Measurements from ENCODE around the gene LHFPL2.

Gene LHFPL2

GRCh38 chr5:78640662-78641474 is 7.7 kb downstream of the LHFPL2 start:
- Histone ChIP-seq H3K79me2 (ENCODE audit: control insufficient read depth, insufficient read depth, low read length, unreplicated experiment) (peaks cover 78% of the 10 kb centered on the region), H3K36me3 (ENCODE audit: insufficient read depth, low read length) (no peaks in the 10 kb centered on the region), H2AFZ (ENCODE audit: low read length, unreplicated experiment) (no peak overlapping the region), H3K4me1 (ENCODE audit: control insufficient read depth, insufficient read depth, low read length, unreplicated experiment) (peaks cover 37% of the 10 kb centered on the region), H3K27ac (ENCODE audit: low read depth, low read length) (peak overlapping the region; percentile 70; the same call in 1 of the 2 replicates), H3K27me3 (ENCODE audit: insufficient read depth, low read length) (no peaks in the 10 kb centered on the region), H3K4me3 (ENCODE audit: low read depth, low read length) (no peak overlapping the region)

GRCh38 chr5:78639791-78640190 is 8.8 kb downstream of the LHFPL2 start:
- H3K27ac ChIP-seq (ENCODE audit: low read depth, low read length), result peak overlapping the region; percentile 70; the same call in 1 of the 2 replicates
- H3K79me2 ChIP-seq (ENCODE audit: control insufficient read depth, insufficient read depth, low read length, unreplicated experiment), result peaks cover 76% of the 10 kb centered on the region
- H2AFZ ChIP-seq (ENCODE audit: low read length, unreplicated experiment), result no peak overlapping the region
- H3K4me3 ChIP-seq (ENCODE audit: low read depth, low read length), result no peak overlapping the region
- H3K36me3 ChIP-seq (ENCODE audit: insufficient read depth, low read length), result no peaks in the 10 kb centered on the region
- peaks cover 36% of the 10 kb centered on the region for H3K4me1 ChIP-seq (ENCODE audit: control insufficient read depth, insufficient read depth, low read length, unreplicated experiment)
- no peaks in the 10 kb centered on the region for H3K27me3 ChIP-seq (ENCODE audit: insufficient read depth, low read length)

- Histone ChIP-seq H3K4me3 (ENCODE audit: low read depth, low read length) (no peak overlapping the region), H3K4me1 (ENCODE audit: control insufficient read depth, insufficient read depth, low read length, unreplicated experiment) (peaks cover 36% of the 10 kb centered on the region), H3K27me3 (ENCODE audit: insufficient read depth, low read length) (no peaks in the 10 kb centered on the region), H3K79me2 (ENCODE audit: control insufficient read depth, insufficient read depth, low read length, unreplicated experiment) (peaks cover 76% of the 10 kb centered on the region), H3K27ac (ENCODE audit: low read depth, low read length) (peak overlapping the region; percentile 70), H2AFZ (ENCODE audit: low read length, unreplicated experiment) (no peak overlapping the region), H3K36me3 (ENCODE audit: insufficient read depth, low read length) (no peaks in the 10 kb centered on the region)
Observed at GRCh38 chr5:78638973-78639669, 9.5 kb downstream of the LHFPL2 start.

GRCh38 chr5:78638423-78638822 is 10.1 kb downstream of the LHFPL2 start:
- no peak overlapping the region for H3K4me3 ChIP-seq (ENCODE audit: low read depth, low read length)

GRCh38 chr5:78637468-78637867 is 11.1 kb downstream of the LHFPL2 start:
- no peaks in the 10 kb centered on the region for H3K27me3 ChIP-seq (ENCODE audit: insufficient read depth, low read length)
- H3K27ac ChIP-seq (ENCODE audit: low read depth, low read length), result no peak overlapping the region
- peaks cover 75% of the 10 kb centered on the region for H3K79me2 ChIP-seq (ENCODE audit: control insufficient read depth, insufficient read depth, low read length, unreplicated experiment)
- no peak overlapping the region for H3K4me3 ChIP-seq (ENCODE audit: low read depth, low read length)
- peaks cover 36% of the 10 kb centered on the region for H3K4me1 ChIP-seq (ENCODE audit: control insufficient read depth, insufficient read depth, low read length, unreplicated experiment)
- H2AFZ ChIP-seq (ENCODE audit: low read length, unreplicated experiment), result no peak overlapping the region
- H3K36me3 ChIP-seq (ENCODE audit: insufficient read depth, low read length), result peaks cover 4% of the 10 kb centered on the region; the same call in 1 of the 2 replicates

More at GRCh38 chr5:78638423-78638822, 10.1 kb downstream of the LHFPL2 start:
- Histone ChIP-seq H2AFZ (ENCODE audit: low read length, unreplicated experiment) (no peak overlapping the region), H3K4me1 (ENCODE audit: control insufficient read depth, insufficient read depth, low read length, unreplicated experiment) (peaks cover 36% of the 10 kb centered on the region), H3K27me3 (ENCODE audit: insufficient read depth, low read length) (no peaks in the 10 kb centered on the region), H3K79me2 (ENCODE audit: control insufficient read depth, insufficient read depth, low read length, unreplicated experiment) (peaks cover 79% of the 10 kb centered on the region), H3K27ac (ENCODE audit: low read depth, low read length) (peak overlapping the region; percentile 70), H3K36me3 (ENCODE audit: insufficient read depth, low read length) (no peaks in the 10 kb centered on the region)

- H3K27me3 ChIP-seq (ENCODE audit: insufficient read depth, low read length), result no peaks in the 10 kb centered on the region
- H3K4me1 ChIP-seq (ENCODE audit: control insufficient read depth, insufficient read depth, low read length, unreplicated experiment), result peaks cover 36% of the 10 kb centered on the region
- no peak overlapping the region for H3K4me3 ChIP-seq (ENCODE audit: low read depth, low read length)
- peaks cover 7% of the 10 kb centered on the region; the same call in 1 of the 2 replicates for H3K36me3 ChIP-seq (ENCODE audit: insufficient read depth, low read length)
- H3K79me2 ChIP-seq (ENCODE audit: control insufficient read depth, insufficient read depth, low read length, unreplicated experiment), result peaks cover 71% of the 10 kb centered on the region
- no peak overlapping the region for H2AFZ ChIP-seq (ENCODE audit: low read length, unreplicated experiment)
- no peak overlapping the region for H3K27ac ChIP-seq (ENCODE audit: low read depth, low read length)
Observed at GRCh38 chr5:78636682-78637081, 11.9 kb downstream of the LHFPL2 start.

GRCh38 chr5:78634634-78635033 is 13.9 kb downstream of the LHFPL2 start:
- H3K27me3 ChIP-seq (ENCODE audit: insufficient read depth, low read length), result no peaks in the 10 kb centered on the region
- no peak overlapping the region for H3K4me3 ChIP-seq (ENCODE audit: low read depth, low read length)
- peaks cover 55% of the 10 kb centered on the region for H3K79me2 ChIP-seq (ENCODE audit: control insufficient read depth, insufficient read depth, low read length, unreplicated experiment)
- H3K4me1 ChIP-seq (ENCODE audit: control insufficient read depth, insufficient read depth, low read length, unreplicated experiment), result peaks cover 18% of the 10 kb centered on the region
- peaks cover 12% of the 10 kb centered on the region; the same call in 1 of the 2 replicates for H3K36me3 ChIP-seq (ENCODE audit: insufficient read depth, low read length)
- no peak overlapping the region for H3K27ac ChIP-seq (ENCODE audit: low read depth, low read length)
- no peak overlapping the region for H2AFZ ChIP-seq (ENCODE audit: low read length, unreplicated experiment)

- Histone ChIP-seq H3K4me3 (ENCODE audit: low read depth, low read length) (no peak overlapping the region), H3K36me3 (ENCODE audit: insufficient read depth, low read length) (peaks cover 12% of the 10 kb centered on the region; the same call in 1 of the 2 replicates), H3K27me3 (ENCODE audit: insufficient read depth, low read length) (no peaks in the 10 kb centered on the region), H3K79me2 (ENCODE audit: control insufficient read depth, insufficient read depth, low read length, unreplicated experiment) (peaks cover 51% of the 10 kb centered on the region), H3K27ac (ENCODE audit: low read depth, low read length) (no peak overlapping the region), H3K4me1 (ENCODE audit: control insufficient read depth, insufficient read depth, low read length, unreplicated experiment) (peaks cover 14% of the 10 kb centered on the region), H2AFZ (ENCODE audit: low read length, unreplicated experiment) (no peak overlapping the region)
Observed at GRCh38 chr5:78634229-78634628, 14.3 kb downstream of the LHFPL2 start.

- peaks cover 9% of the 10 kb centered on the region for H3K4me1 ChIP-seq (ENCODE audit: control insufficient read depth, insufficient read depth, low read length, unreplicated experiment)
- H3K79me2 ChIP-seq (ENCODE audit: control insufficient read depth, insufficient read depth, low read length, unreplicated experiment), result peaks cover 47% of the 10 kb centered on the region
- no peak overlapping the region for H3K27ac ChIP-seq (ENCODE audit: low read depth, low read length)
- H3K27me3 ChIP-seq (ENCODE audit: insufficient read depth, low read length), result no peaks in the 10 kb centered on the region
- H2AFZ ChIP-seq (ENCODE audit: low read length, unreplicated experiment), result no peak overlapping the region
- peaks cover 12% of the 10 kb centered on the region; the same call in 1 of the 2 replicates for H3K36me3 ChIP-seq (ENCODE audit: insufficient read depth, low read length)
- H3K4me3 ChIP-seq (ENCODE audit: low read depth, low read length), result no peak overlapping the region
Observed at GRCh38 chr5:78633700-78634099, 14.9 kb downstream of the LHFPL2 start.

GRCh38 chr5:78632467-78632866 is 16.1 kb downstream of the LHFPL2 start:
- Histone ChIP-seq H3K27ac (ENCODE audit: low read depth, low read length) (no peak overlapping the region), H3K36me3 (ENCODE audit: insufficient read depth, low read length) (peaks cover 15% of the 10 kb centered on the region; the same call in 1 of the 2 replicates), H3K4me1 (ENCODE audit: control insufficient read depth, insufficient read depth, low read length, unreplicated experiment) (peaks cover 2% of the 10 kb centered on the region), H2AFZ (ENCODE audit: low read length, unreplicated experiment) (no peak overlapping the region), H3K4me3 (ENCODE audit: low read depth, low read length) (no peak overlapping the region), H3K79me2 (ENCODE audit: control insufficient read depth, insufficient read depth, low read length, unreplicated experiment) (peaks cover 42% of the 10 kb centered on the region), H3K27me3 (ENCODE audit: insufficient read depth, low read length) (no peaks in the 10 kb centered on the region)
